Liver (tissue), 3 donors: ENCODE results near the gene PTMA.

Source experiments
- EGR1 ChIP-seq, 2 donors: IDR thresholded peaks; 2 replicates each; pipeline ENCODE4 v1.6.1; 2016 to 2018; ENCODE audit warnings: antibody characterized with exemption in 2 of 2, low read depth in 2 of 2
- FOXA2 ChIP-seq: IDR thresholded peaks from 2 replicates; pipeline ENCODE4 v1.6.1; 2016; ENCODE audit warnings: antibody characterized with exemption
- GABPA ChIP-seq, 2 donors: IDR thresholded peaks in 1 of 2; conservative IDR thresholded peaks in 1 of 2; 2 replicates each; pipeline ENCODE4 v1.6.1; 2016; ENCODE audit warnings: antibody characterized with exemption in 2 of 2, mild to moderate bottlenecking in 1 of 2, moderate library complexity in 1 of 2
- JUND ChIP-seq, 2 donors: IDR thresholded peaks; 2 replicates each; pipeline ENCODE4 v1.6.1; 2016; ENCODE audit warnings: antibody characterized with exemption in 2 of 2
- NR2F2 ChIP-seq: IDR thresholded peaks from 2 replicates; pipeline ENCODE4 v1.6.1; 2016; ENCODE audit warnings: antibody characterized with exemption
- RAD21 ChIP-seq, 2 donors: IDR thresholded peaks; 2 replicates each; pipeline ENCODE4 v1.6.1; 2016; ENCODE audit warnings: antibody characterized with exemption in 2 of 2, mild to moderate bottlenecking in 2 of 2
- YY1 ChIP-seq: IDR thresholded peaks from 2 replicates; pipeline ENCODE4 v1.6.1; 2016; ENCODE audit warnings: antibody characterized with exemption, mild to moderate bottlenecking
- TF ChIP-seq, protein P1 (sequence below): fragments of 150-350 bp; IDR thresholded peaks from 2 replicates; pipeline ENCODE4 v1.5.1; 2017; ENCODE audit warnings: improper control_type of control experiment, low read depth, low read length; ENCODE audit not compliant: missing input control
- TF ChIP-seq, protein P2 (sequence below): IDR thresholded peaks from 2 replicates; pipeline ENCODE4 v1.6.1; 2016; ENCODE audit warnings: antibody characterized with exemption, mild to moderate bottlenecking
- TF ChIP-seq, protein P3 (sequence below): IDR thresholded peaks from 2 replicates; pipeline ENCODE4 v1.6.1; 2016; ENCODE audit warnings: antibody characterized with exemption
- TF ChIP-seq, protein P4 (sequence below): IDR thresholded peaks from 2 replicates; pipeline ENCODE4 v1.6.1; 2016; ENCODE audit warnings: antibody characterized with exemption
- donor health status: healthy.
- donor health status: healthy.

DNA sequence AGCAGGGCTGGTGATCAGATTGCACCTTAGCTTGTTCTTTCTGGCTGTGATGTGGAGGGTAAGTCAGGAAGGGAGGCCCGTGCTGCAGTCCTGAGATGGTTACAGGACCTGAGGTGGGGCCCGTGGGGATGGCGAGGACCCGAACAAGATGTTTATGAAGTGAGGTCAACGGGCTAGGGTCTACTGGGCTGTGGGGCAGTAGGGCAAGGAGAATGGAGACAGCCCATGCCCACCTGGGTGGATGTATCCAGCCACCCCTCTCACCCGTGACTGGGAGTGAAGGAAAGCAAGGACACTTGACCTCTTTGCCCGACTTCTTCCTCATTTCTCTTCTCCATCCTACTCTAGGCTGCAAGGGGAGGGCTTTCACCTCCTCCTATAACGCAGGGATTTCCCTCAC, 18.0 kb downstream of the PTMA start:
- TF ChIP-seq RAD21 (IDR thresholded peaks at IDR 0.05) = no peak
- TF ChIP-seq, protein P1, sequence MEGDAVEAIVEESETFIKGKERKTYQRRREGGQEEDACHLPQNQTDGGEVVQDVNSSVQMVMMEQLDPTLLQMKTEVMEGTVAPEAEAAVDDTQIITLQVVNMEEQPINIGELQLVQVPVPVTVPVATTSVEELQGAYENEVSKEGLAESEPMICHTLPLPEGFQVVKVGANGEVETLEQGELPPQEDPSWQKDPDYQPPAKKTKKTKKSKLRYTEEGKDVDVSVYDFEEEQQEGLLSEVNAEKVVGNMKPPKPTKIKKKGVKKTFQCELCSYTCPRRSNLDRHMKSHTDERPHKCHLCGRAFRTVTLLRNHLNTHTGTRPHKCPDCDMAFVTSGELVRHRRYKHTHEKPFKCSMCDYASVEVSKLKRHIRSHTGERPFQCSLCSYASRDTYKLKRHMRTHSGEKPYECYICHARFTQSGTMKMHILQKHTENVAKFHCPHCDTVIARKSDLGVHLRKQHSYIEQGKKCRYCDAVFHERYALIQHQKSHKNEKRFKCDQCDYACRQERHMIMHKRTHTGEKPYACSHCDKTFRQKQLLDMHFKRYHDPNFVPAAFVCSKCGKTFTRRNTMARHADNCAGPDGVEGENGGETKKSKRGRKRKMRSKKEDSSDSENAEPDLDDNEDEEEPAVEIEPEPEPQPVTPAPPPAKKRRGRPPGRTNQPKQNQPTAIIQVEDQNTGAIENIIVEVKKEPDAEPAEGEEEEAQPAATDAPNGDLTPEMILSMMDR = no peak
- no peak for TF ChIP-seq EGR1 (IDR thresholded peaks at IDR 0.05; ENCODE audit: low read depth in 2 of 2)
- TF ChIP-seq, protein P2, sequence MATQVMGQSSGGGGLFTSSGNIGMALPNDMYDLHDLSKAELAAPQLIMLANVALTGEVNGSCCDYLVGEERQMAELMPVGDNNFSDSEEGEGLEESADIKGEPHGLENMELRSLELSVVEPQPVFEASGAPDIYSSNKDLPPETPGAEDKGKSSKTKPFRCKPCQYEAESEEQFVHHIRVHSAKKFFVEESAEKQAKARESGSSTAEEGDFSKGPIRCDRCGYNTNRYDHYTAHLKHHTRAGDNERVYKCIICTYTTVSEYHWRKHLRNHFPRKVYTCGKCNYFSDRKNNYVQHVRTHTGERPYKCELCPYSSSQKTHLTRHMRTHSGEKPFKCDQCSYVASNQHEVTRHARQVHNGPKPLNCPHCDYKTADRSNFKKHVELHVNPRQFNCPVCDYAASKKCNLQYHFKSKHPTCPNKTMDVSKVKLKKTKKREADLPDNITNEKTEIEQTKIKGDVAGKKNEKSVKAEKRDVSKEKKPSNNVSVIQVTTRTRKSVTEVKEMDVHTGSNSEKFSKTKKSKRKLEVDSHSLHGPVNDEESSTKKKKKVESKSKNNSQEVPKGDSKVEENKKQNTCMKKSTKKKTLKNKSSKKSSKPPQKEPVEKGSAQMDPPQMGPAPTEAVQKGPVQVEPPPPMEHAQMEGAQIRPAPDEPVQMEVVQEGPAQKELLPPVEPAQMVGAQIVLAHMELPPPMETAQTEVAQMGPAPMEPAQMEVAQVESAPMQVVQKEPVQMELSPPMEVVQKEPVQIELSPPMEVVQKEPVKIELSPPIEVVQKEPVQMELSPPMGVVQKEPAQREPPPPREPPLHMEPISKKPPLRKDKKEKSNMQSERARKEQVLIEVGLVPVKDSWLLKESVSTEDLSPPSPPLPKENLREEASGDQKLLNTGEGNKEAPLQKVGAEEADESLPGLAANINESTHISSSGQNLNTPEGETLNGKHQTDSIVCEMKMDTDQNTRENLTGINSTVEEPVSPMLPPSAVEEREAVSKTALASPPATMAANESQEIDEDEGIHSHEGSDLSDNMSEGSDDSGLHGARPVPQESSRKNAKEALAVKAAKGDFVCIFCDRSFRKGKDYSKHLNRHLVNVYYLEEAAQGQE = no peak
- TF ChIP-seq, protein P3, sequence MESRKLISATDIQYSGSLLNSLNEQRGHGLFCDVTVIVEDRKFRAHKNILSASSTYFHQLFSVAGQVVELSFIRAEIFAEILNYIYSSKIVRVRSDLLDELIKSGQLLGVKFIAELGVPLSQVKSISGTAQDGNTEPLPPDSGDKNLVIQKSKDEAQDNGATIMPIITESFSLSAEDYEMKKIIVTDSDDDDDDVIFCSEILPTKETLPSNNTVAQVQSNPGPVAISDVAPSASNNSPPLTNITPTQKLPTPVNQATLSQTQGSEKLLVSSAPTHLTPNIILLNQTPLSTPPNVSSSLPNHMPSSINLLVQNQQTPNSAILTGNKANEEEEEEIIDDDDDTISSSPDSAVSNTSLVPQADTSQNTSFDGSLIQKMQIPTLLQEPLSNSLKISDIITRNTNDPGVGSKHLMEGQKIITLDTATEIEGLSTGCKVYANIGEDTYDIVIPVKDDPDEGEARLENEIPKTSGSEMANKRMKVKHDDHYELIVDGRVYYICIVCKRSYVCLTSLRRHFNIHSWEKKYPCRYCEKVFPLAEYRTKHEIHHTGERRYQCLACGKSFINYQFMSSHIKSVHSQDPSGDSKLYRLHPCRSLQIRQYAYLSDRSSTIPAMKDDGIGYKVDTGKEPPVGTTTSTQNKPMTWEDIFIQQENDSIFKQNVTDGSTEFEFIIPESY = no peak
- TF ChIP-seq YY1 = no peak
- TF ChIP-seq JUND (IDR thresholded peaks at IDR 0.05) = no peak
- TF ChIP-seq GABPA (IDR thresholded peaks at IDR 0.05 in 1 of 2, conservative IDR thresholded peaks at IDR 0.05 in 1 of 2) = no peak
- TF ChIP-seq NR2F2 = no peak
- TF ChIP-seq, protein P4, sequence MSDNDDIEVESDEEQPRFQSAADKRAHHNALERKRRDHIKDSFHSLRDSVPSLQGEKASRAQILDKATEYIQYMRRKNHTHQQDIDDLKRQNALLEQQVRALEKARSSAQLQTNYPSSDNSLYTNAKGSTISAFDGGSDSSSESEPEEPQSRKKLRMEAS = no peak
- TF ChIP-seq FOXA2 = no peak
